DND-41 (cell line): ENCODE data around the gene WDR36.

Experiments
- EZH2 ChIP-seq: IDR thresholded peaks from 3 replicates; pipeline ENCODE4 v1.6.1; 2012; ENCODE audit warnings: borderline replicate concordance, low read depth, mild to moderate bottlenecking, moderate library complexity, low read length, inconsistent platforms; ENCODE audit not compliant: severe bottlenecking
- TF ChIP-seq, protein P1 (sequence below): IDR thresholded peaks from 2 replicates; pipeline ENCODE4 v1.5.1; 2012; ENCODE audit warnings: borderline replicate concordance, low read length, moderate library complexity, mild to moderate bottlenecking; ENCODE audit not compliant: poor library complexity, severe bottlenecking; ENCODE audit errors: extremely low read depth

GRCh38 chr5:111146053-111146452 lies 53.9 kb downstream of the WDR36 start:
- TF ChIP-seq EZH2 = no peak
- TF ChIP-seq, protein P1, sequence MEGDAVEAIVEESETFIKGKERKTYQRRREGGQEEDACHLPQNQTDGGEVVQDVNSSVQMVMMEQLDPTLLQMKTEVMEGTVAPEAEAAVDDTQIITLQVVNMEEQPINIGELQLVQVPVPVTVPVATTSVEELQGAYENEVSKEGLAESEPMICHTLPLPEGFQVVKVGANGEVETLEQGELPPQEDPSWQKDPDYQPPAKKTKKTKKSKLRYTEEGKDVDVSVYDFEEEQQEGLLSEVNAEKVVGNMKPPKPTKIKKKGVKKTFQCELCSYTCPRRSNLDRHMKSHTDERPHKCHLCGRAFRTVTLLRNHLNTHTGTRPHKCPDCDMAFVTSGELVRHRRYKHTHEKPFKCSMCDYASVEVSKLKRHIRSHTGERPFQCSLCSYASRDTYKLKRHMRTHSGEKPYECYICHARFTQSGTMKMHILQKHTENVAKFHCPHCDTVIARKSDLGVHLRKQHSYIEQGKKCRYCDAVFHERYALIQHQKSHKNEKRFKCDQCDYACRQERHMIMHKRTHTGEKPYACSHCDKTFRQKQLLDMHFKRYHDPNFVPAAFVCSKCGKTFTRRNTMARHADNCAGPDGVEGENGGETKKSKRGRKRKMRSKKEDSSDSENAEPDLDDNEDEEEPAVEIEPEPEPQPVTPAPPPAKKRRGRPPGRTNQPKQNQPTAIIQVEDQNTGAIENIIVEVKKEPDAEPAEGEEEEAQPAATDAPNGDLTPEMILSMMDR = no peak
